HEK293 (cell line): ENCODE measurements around the gene FTO.
A peak's percentile ranks its signal among the peaks of the same experiment; 100 is the strongest.

Experiments used
- FEZF1 ChIP-seq: fragments of 450-650 bp; formaldehyde crosslinking; IDR thresholded peaks from 2 replicates; pipeline ENCODE4 v1.5.1; 2016; ENCODE audit warnings: missing biosample characterization, missing genetic modification characterization
- REPIN1 ChIP-seq: fragments of 450-650 bp; formaldehyde crosslinking; IDR thresholded peaks from 2 replicates; pipeline ENCODE4 v1.5.1; 2017; ENCODE audit warnings: missing biosample characterization, missing genetic modification characterization, low read depth
- ZEB2 ChIP-seq: fragments of 450-650 bp; formaldehyde crosslinking; IDR thresholded peaks from 2 replicates; pipeline ENCODE4 v1.5.1; 2016; ENCODE audit warnings: missing biosample characterization, missing genetic modification characterization
- ZNF146 ChIP-seq: fragments of 450-650 bp; formaldehyde crosslinking; IDR thresholded peaks from 2 replicates; pipeline ENCODE4 v1.5.1; 2016; ENCODE audit warnings: missing biosample characterization, missing genetic modification characterization
- ZNF202 ChIP-seq: fragments of 450-650 bp; formaldehyde crosslinking; IDR thresholded peaks from 2 replicates; pipeline ENCODE4 v1.5.1; 2016; ENCODE audit warnings: missing biosample characterization, missing genetic modification characterization, borderline replicate concordance
- ZNF23 ChIP-seq: fragments of 450-650 bp; formaldehyde crosslinking; IDR thresholded peaks from 2 replicates; pipeline ENCODE4 v1.5.1; 2016; ENCODE audit warnings: missing biosample characterization, missing genetic modification characterization, borderline replicate concordance
- ZNF24 ChIP-seq: fragments of 450-650 bp; formaldehyde crosslinking; IDR thresholded peaks from 2 replicates; pipeline ENCODE4 v1.5.1; 2016; ENCODE audit warnings: missing biosample characterization, missing genetic modification characterization
- ZNF324 ChIP-seq: fragments of 450-650 bp; formaldehyde crosslinking; IDR thresholded peaks from 2 replicates; pipeline ENCODE4 v1.5.1; 2016; ENCODE audit warnings: missing biosample characterization, missing genetic modification characterization
- ZNF366 ChIP-seq: fragments of 450-650 bp; formaldehyde crosslinking; conservative IDR thresholded peaks from 2 replicates; pipeline ENCODE4 v1.5.1; 2016; ENCODE audit warnings: missing biosample characterization, missing genetic modification characterization
- ZNF426 ChIP-seq: fragments of 450-650 bp; formaldehyde crosslinking; IDR thresholded peaks from 2 replicates; pipeline ENCODE4 v1.5.1; 2017; ENCODE audit warnings: missing biosample characterization, missing genetic modification characterization, mild to moderate bottlenecking, inconsistent platforms, moderate library complexity
- ZNF521 ChIP-seq: fragments of 450-650 bp; formaldehyde crosslinking; IDR thresholded peaks from 2 replicates; pipeline ENCODE4 v1.5.1; 2017; ENCODE audit warnings: missing biosample characterization, mild to moderate bottlenecking, missing genetic modification characterization
- ZNF596 ChIP-seq: fragments of 450-650 bp; IDR thresholded peaks from 2 replicates; pipeline ENCODE4 v1.5.0; 2018; ENCODE audit warnings: missing biosample characterization, mild to moderate bottlenecking, missing genetic modification characterization, moderate library complexity
- ZNF629 ChIP-seq: fragments of 450-650 bp; formaldehyde crosslinking; IDR thresholded peaks from 2 replicates; pipeline ENCODE4 v1.5.1; 2017; ENCODE audit warnings: missing biosample characterization, missing genetic modification characterization
- ZXDB ChIP-seq: fragments of 450-650 bp; formaldehyde crosslinking; IDR thresholded peaks from 2 replicates; pipeline ENCODE4 v1.5.1; 2016; ENCODE audit warnings: missing biosample characterization, missing genetic modification characterization
- TF ChIP-seq, protein P1 (sequence below): fragments of 450-650 bp; formaldehyde crosslinking; IDR thresholded peaks from 2 replicates; pipeline ENCODE4 v1.5.1; 2016; ENCODE audit warnings: missing biosample characterization, missing genetic modification characterization
- TF ChIP-seq, protein P2 (sequence below): fragments of 450-650 bp; formaldehyde crosslinking; IDR thresholded peaks from 2 replicates; pipeline ENCODE4 v1.5.1; 2017; ENCODE audit warnings: missing biosample characterization, missing genetic modification characterization
- TF ChIP-seq, protein P3 (sequence below): fragments of 450-650 bp; formaldehyde crosslinking; IDR thresholded peaks from 2 replicates; pipeline ENCODE4 v1.5.1; 2017; ENCODE audit warnings: missing biosample characterization, missing genetic modification characterization
- TF ChIP-seq, protein P4 (sequence below): fragments of 450-650 bp; formaldehyde crosslinking; IDR thresholded peaks from 2 replicates; pipeline ENCODE4 v1.5.1; 2016; ENCODE audit warnings: missing biosample characterization, missing genetic modification characterization
- TF ChIP-seq, protein P5 (sequence below): fragments of 450-650 bp; formaldehyde crosslinking; conservative IDR thresholded peaks from 2 replicates; pipeline ENCODE4 v1.5.1; 2016; ENCODE audit warnings: low read depth, missing biosample characterization, missing genetic modification characterization

The FTO gene

DNA sequence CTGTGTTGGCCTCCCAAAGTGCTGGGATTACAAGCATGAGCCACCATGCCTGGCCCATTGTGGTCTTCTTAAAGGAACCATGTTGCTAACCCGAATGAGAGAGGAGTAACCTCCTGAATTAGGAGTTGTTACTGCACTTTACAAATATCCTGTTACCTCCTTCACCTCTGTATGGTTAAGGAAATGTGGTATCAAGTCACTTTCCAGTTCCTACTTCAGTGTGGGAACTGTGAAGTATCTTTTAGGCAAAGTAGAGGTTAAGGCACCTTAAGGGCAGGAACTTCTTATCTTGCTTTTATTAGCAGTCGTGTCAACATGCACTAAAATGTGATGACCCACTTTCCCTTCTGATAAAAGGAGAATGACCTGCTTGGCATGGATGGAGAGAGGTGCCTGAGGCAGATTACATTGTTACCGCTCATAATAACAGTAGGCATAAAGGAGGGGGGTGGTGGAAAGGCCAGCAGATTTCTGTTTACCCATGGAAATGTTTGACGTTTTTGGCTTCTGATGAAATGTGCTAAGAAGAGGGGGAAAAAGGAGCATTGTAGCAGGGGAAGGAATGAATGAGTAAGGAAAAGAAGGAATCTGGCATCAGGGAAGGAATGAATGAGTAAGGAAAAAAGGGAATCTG is 28.5 kb downstream of the FTO start (continued):
- TF ChIP-seq, protein P1, sequence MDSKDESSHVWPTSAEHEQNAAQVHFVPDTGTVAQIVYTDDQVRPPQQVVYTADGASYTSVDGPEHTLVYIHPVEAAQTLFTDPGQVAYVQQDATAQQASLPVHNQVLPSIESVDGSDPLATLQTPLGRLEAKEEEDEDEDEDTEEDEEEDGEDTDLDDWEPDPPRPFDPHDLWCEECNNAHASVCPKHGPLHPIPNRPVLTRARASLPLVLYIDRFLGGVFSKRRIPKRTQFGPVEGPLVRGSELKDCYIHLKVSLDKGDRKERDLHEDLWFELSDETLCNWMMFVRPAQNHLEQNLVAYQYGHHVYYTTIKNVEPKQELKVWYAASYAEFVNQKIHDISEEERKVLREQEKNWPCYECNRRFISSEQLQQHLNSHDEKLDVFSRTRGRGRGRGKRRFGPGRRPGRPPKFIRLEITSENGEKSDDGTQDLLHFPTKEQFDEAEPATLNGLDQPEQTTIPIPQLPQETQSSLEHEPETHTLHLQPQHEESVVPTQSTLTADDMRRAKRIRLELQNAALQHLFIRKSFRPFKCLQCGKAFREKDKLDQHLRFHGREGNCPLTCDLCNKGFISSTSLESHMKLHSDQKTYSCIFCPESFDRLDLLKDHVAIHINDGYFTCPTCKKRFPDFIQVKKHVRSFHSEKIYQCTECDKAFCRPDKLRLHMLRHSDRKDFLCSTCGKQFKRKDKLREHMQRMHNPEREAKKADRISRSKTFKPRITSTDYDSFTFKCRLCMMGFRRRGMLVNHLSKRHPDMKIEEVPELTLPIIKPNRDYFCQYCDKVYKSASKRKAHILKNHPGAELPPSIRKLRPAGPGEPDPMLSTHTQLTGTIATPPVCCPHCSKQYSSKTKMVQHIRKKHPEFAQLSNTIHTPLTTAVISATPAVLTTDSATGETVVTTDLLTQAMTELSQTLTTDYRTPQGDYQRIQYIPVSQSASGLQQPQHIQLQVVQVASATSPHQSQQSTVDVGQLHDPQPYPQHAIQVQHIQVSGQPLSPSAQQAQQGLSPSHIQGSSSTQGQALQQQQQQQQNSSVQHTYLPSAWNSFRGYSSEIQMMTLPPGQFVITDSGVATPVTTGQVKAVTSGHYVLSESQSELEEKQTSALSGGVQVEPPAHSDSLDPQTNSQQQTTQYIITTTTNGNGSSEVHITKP (tag by site-specific recombination): peak; percentile 43; the same call in 1 of the 2 replicates
- TF ChIP-seq ZEB2 (0 out of 2 replicates have a peak, but pooled peaks have one; percentile 23), ZNF24 (peak; percentile 58; the same call in 1 of the 2 replicates), ZNF146 (tag by site-specific recombination) (no peak), ZNF426 (no peak), ZNF324 (tag by site-specific recombination) (no peak), ZNF521 (tag by site-specific recombination) (no peak), ZNF629 (0 out of 2 replicates have a peak, but pooled peaks have one; percentile 32), ZNF23 (tag by site-specific recombination) (no peak), REPIN1 (tag by site-specific recombination) (no peak), ZNF366 (peak; percentile 26; the same call in 1 of the 2 replicates), ZNF202 (tag by site-specific recombination) (no peak), ZNF596 (peak; percentile 24; the same call in 1 of the 2 replicates), ZXDB (tag by site-specific recombination) (peak; percentile 63), FEZF1 (tag by site-specific recombination) (peak; percentile 71)
- TF ChIP-seq, protein P2, sequence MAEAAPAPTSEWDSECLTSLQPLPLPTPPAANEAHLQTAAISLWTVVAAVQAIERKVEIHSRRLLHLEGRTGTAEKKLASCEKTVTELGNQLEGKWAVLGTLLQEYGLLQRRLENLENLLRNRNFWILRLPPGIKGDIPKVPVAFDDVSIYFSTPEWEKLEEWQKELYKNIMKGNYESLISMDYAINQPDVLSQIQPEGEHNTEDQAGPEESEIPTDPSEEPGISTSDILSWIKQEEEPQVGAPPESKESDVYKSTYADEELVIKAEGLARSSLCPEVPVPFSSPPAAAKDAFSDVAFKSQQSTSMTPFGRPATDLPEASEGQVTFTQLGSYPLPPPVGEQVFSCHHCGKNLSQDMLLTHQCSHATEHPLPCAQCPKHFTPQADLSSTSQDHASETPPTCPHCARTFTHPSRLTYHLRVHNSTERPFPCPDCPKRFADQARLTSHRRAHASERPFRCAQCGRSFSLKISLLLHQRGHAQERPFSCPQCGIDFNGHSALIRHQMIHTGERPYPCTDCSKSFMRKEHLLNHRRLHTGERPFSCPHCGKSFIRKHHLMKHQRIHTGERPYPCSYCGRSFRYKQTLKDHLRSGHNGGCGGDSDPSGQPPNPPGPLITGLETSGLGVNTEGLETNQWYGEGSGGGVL (tag by site-specific recombination): peak; percentile 60; the same call in 1 of the 2 replicates
- TF ChIP-seq, protein P3, sequence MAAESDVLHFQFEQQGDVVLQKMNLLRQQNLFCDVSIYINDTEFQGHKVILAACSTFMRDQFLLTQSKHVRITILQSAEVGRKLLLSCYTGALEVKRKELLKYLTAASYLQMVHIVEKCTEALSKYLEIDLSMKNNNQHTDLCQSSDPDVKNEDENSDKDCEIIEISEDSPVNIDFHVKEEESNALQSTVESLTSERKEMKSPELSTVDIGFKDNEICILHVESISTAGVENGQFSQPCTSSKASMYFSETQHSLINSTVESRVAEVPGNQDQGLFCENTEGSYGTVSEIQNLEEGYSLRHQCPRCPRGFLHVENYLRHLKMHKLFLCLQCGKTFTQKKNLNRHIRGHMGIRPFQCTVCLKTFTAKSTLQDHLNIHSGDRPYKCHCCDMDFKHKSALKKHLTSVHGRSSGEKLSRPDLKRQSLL: no peak
- TF ChIP-seq, protein P4, sequence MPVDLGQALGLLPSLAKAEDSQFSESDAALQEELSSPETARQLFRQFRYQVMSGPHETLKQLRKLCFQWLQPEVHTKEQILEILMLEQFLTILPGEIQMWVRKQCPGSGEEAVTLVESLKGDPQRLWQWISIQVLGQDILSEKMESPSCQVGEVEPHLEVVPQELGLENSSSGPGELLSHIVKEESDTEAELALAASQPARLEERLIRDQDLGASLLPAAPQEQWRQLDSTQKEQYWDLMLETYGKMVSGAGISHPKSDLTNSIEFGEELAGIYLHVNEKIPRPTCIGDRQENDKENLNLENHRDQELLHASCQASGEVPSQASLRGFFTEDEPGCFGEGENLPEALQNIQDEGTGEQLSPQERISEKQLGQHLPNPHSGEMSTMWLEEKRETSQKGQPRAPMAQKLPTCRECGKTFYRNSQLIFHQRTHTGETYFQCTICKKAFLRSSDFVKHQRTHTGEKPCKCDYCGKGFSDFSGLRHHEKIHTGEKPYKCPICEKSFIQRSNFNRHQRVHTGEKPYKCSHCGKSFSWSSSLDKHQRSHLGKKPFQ (tag by site-specific recombination): peak; percentile 68; the same call in 1 of the 2 replicates
- TF ChIP-seq, protein P5, sequence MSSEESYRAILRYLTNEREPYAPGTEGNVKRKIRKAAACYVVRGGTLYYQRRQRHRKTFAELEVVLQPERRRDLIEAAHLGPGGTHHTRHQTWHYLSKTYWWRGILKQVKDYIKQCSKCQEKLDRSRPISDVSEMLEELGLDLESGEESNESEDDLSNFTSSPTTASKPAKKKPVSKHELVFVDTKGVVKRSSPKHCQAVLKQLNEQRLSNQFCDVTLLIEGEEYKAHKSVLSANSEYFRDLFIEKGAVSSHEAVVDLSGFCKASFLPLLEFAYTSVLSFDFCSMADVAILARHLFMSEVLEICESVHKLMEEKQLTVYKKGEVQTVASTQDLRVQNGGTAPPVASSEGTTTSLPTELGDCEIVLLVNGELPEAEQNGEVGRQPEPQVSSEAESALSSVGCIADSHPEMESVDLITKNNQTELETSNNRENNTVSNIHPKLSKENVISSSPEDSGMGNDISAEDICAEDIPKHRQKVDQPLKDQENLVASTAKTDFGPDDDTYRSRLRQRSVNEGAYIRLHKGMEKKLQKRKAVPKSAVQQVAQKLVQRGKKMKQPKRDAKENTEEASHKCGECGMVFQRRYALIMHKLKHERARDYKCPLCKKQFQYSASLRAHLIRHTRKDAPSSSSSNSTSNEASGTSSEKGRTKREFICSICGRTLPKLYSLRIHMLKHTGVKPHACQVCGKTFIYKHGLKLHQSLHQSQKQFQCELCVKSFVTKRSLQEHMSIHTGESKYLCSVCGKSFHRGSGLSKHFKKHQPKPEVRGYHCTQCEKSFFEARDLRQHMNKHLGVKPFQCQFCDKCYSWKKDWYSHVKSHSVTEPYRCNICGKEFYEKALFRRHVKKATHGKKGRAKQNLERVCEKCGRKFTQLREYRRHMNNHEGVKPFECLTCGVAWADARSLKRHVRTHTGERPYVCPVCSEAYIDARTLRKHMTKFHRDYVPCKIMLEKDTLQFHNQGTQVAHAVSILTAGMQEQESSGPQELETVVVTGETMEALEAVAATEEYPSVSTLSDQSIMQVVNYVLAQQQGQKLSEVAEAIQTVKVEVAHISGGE (tag by site-specific recombination): no peak
- TF ChIP-seq, all 188 proteins: peak for 17
